HG03039 (cell line): ENCODE results near the gene SRGAP2.
"Not testable (repeated sequence)": the region's sequence is repeated elsewhere in the genome, so short reads cannot be mapped to it uniquely, and the experiment has no call there.

Source experiments
- ATAC-seq: cut with Tn5 transposase; IDR thresholded peaks from one replicate; pipeline ENCODE4 v1.9.1; 2021; ENCODE audit warnings: mild to moderate bottlenecking, moderate library complexity; ENCODE audit not compliant: unreplicated experiment

The SRGAP2 gene

DNA sequence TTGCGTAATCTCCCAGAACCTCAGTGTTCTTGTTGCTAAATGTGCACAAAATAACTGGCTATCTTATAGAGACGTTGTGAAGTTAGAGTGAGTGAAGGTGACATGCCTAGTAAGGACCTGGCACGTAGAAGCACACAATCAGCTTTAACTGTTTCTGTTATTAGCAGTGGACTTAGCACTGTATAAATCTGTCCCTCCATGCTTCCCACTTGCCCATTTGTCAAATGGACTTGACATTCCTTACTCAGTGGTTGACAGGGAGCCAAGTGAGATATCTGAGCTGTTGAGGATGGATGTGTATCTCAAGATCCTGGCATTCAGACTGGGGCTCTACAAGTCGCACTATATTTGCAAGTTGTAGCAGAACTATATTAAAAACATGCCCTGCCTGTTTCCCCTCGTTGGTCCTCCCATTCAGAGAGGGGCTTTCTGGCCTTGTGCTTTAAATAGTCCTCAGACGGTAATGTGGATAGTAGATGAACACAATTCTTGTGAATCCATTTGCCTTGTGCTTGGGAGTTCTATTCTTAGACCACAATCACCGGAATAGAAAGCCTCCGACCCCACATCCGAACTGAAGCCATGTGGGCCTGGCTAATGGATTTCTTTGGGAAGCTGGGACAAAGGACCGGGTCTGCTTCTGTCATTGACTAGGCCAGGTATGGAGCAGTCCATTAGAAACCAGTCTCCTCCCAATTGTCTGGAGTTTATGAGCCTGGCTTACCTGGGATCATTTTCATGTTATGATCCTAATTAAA lies 43.0 kb downstream of the SRGAP2 start:
- ATAC-seq: not testable (repeated sequence)

- not testable (repeated sequence) for ATAC-seq
These were observed 47.8 kb downstream of the SRGAP2 start for GRCh38 chr1:206250953-206251681.

DNA sequence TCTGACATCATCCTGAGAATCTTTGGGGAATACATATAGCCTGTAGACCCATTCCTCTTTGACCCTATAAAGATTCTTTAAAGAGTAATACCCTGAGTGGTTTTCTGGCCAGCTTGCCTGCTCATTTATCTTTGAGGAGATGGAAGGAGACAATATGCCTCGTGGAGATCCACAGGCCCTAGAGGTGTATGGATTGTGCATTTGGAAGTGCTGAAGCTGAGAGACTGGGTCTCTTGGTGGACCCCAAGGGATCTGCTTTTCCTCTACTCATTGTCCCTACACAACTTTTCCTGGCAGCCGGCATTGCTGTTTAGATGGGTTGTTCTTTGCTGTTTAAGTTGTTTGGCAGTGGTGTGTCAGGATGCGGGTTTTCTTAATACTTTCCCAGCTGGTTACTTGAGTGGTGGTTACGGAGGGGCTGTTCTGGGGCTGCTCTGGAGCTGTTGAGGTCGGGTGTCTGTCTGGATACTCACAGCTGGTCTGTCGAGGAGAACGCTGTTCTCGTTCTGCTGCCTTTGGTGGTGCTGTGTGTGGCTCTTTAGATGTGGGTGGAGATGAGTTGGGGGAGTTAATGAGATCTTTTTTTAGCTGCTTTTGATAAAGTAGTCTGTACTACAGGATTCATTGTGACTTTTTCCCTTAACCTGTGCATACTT lies 49.5 kb downstream of the SRGAP2 start:
- not testable (repeated sequence) for ATAC-seq
